Sigmoid colon (tissue), 7 donors: ENCODE data around the gene ABCB10. TPM values are rescaled to one million over a fixed set of nuclear protein-coding genes. Genes with fewer than 3 reads are reported as not detected.

Experiments
- DNase-seq: peaks from one replicate; pipeline ENCODE4 v3.0.0-alpha.2; 2019
- H3K27ac ChIP-seq, 4 donors: fragments of 200-600 bp; sonication (generic); one replicate each; pipeline ENCODE4 v1.5.1; 2016 to 2019; ENCODE audit warnings: mild to moderate bottlenecking in 1 of 4
- H3K27me3 ChIP-seq, 3 donors: fragments of 200-600 bp; sonication (generic); one replicate each; pipeline ENCODE4 v1.5.1; 2019; ENCODE audit warnings: mild to moderate bottlenecking in 1 of 3
- H3K36me3 ChIP-seq, 4 donors: fragments of 200-600 bp; sonication (generic); one replicate each; pipeline ENCODE4 v1.5.1; 2016 to 2019
- H3K4me1 ChIP-seq, 4 donors: fragments of 200-600 bp; sonication (generic); one replicate each; pipeline ENCODE4 v1.5.1; 2017 to 2019
- H3K4me3 ChIP-seq, 4 donors: fragments of 200-600 bp; sonication (generic); one replicate each; pipeline ENCODE4 v1.5.1; 2017 to 2019; ENCODE audit warnings: mild to moderate bottlenecking in 2 of 4, moderate library complexity in 1 of 4
- H3K9me3 ChIP-seq, 4 donors: fragments of 200-600 bp in 3 of 4; sonication (generic) in 3 of 4; one replicate each; pipeline versions ENCODE4 v1.5.1 to v1.6.1; 2013 to 2019
- CTCF ChIP-seq, 4 experiments: fragments of 450-650 bp in 3 of 4; fragments of 200-600 bp in 1 of 4; IDR thresholded peaks; one replicate each; pipeline ENCODE4 v1.5.1; 2016 to 2019; ENCODE audit warnings: antibody characterized with exemption in 4 of 4, mild to moderate bottlenecking in 3 of 4, moderate library complexity in 2 of 4
- EP300 ChIP-seq, 4 donors: sonication (generic); formaldehyde crosslinking; IDR thresholded peaks; one replicate each; pipeline ENCODE4 v1.6.1; 2017; ENCODE audit warnings: antibody characterized with exemption in 4 of 4
- POLR2A ChIP-seq, 2 donors: fragments of 450-650 bp; IDR thresholded peaks; one replicate each; pipeline ENCODE4 v1.6.1; 2016; ENCODE audit warnings: antibody characterized with exemption in 2 of 2, mild to moderate bottlenecking in 2 of 2, moderate library complexity in 2 of 2
- POLR2AphosphoS5 ChIP-seq, 4 donors: sonication (generic); formaldehyde crosslinking; IDR thresholded peaks; one replicate each; pipeline ENCODE4 v1.6.1; 2017; ENCODE audit warnings: antibody characterized with exemption in 4 of 4
- WGBS, 2 donors: extraction: QIAGEN DNeasy Blood & Tissue Kit; methylation state at CpG; one replicate each; pipeline ENCODE4 v1.1.7; 2013; 5-methylcytosine and 5-hydroxymethylcytosine counted together
- intact Hi-C: fragments of 100-400 bp; cut with DNase I; formaldehyde crosslinking; loops from one replicate; pipeline ENCODE4 v1.15.1; 2023
- polyA plus RNA-seq, 3 donors: library from polyadenylated mRNA; stranded (reverse); fragments of 200-250 nt; gene quantifications; one replicate each; pipeline ENCODE4 v1.2.3, GENCODE V29; 2013
- total RNA-seq, 4 donors: library from RNA; depleted of rRNA; stranded (reverse); fragments of >200 nt; gene quantifications; one replicate each; pipeline ENCODE4 v1.1.0, GENCODE V29; 2016
- donor health status: healthy with polysubstance abuse.
- donor health status: Bipolar disorder and iron deficiency.
- donor health status: healthy.

The ABCB10 gene
- total RNA-seq (10 to 100 TPM; 12.1 to 19.4 (median 16.5) TPM), polyA plus RNA-seq (1 to 10 TPM; 4.4 to 9.6 (median 5.4) TPM)

GRCh38 chr1:229558460-229559335 is at the start of gene ABCB10:
Gene ABCB10 (minus strand): TSS chr1:229558707. CDS start chr1:229558652, 55 bp downstream.
- Histone ChIP-seq H3K4me1 (peaks cover 0 to 59% (median 45%) of the 10 kb centered on the region in 4 donors), H3K9me3 (no peaks in the 10 kb centered on the region), H3K4me3 (peak within 1 kb of the TSS; percentile 75 to 98 (median 82)), H3K27ac (peak within 1 kb of the TSS; percentile 92 to 99 (median 94)), H3K27me3 (no peaks in the 10 kb centered on the region), H3K36me3 (no peaks in the 10 kb centered on the region)
- TF ChIP-seq EP300 (IDR thresholded peaks at IDR 0.05), result peak in 1 of 4 donors; percentile 61
- TF ChIP-seq POLR2AphosphoS5 (IDR thresholded peaks at IDR 0.05), result peak; percentile 83 to 91 (median 87)
- peak; percentile 27 to 69 for TF ChIP-seq POLR2A (IDR thresholded peaks at IDR 0.05)
- peak; percentile 57 to 75 (median 66) for TF ChIP-seq CTCF (IDR thresholded peaks at IDR 0.05)
- WGBS, 2 donors, result 0% methylated on average over 109 of the region's 109 CpGs
- intact Hi-C loops, result loop anchor here (1.0 to 2.0 kb wide), 3 partner anchors 38 to 68 kb away; partner anchors contain the start of genes NUP133, TAF5L and URB2
- peak; percentile 98 for DNase-seq

- intact Hi-C loops, result no loop called here
- Histone ChIP-seq H3K27ac (no peak overlapping the region), H3K27me3 (no peaks in the 10 kb centered on the region), H3K36me3 (peaks cover 0 to 96% (median 37%) of the 10 kb centered on the region in 4 donors), H3K9me3 (no peaks in the 10 kb centered on the region), H3K4me1 (no peaks in the 10 kb centered on the region), H3K4me3 (no peak overlapping the region)
- TF ChIP-seq POLR2A (IDR thresholded peaks at IDR 0.05), result no peak
- TF ChIP-seq CTCF (IDR thresholded peaks at IDR 0.05), result no peak
- TF ChIP-seq EP300 (IDR thresholded peaks at IDR 0.05), result no peak
- TF ChIP-seq POLR2AphosphoS5 (IDR thresholded peaks at IDR 0.05), result no peak
- 85 to 90% methylated on average over 2 of the region's 2 CpGs for WGBS, 2 donors
- DNase-seq, result no peak
Observed at GRCh38 chr1:229607370-229607769, 48.9 kb upstream of the ABCB10 start.

GRCh38 chr1:229603371-229604005 is 45.0 kb upstream of the ABCB10 start:
- Histone ChIP-seq H3K27me3 (no peaks in the 10 kb centered on the region), H3K9me3 (no peaks in the 10 kb centered on the region), H3K27ac (no peak overlapping the region), H3K4me1 (peaks cover 0 to 17% (median 14%) of the 10 kb centered on the region in 4 donors), H3K36me3 (peaks cover 5 to 80% (median 16%) of the 10 kb centered on the region in 4 donors), H3K4me3 (no peak overlapping the region)
- no peak for DNase-seq
- TF ChIP-seq EP300 (IDR thresholded peaks at IDR 0.05), result no peak
- no peak for TF ChIP-seq POLR2A (IDR thresholded peaks at IDR 0.05)
- no peak for TF ChIP-seq POLR2AphosphoS5 (IDR thresholded peaks at IDR 0.05)
- TF ChIP-seq CTCF (IDR thresholded peaks at IDR 0.05), result no peak
- intact Hi-C loops, result no loop called here
- WGBS, 2 donors, result 88 to 90% methylated on average over 7 of the region's 7 CpGs

- 90 to 93% methylated on average over 5 of the region's 5 CpGs for WGBS, 2 donors
- no peak for DNase-seq
- H3K27ac ChIP-seq, result peak overlapping the region in 1 of 4 donors; percentile 89
- H3K27me3 ChIP-seq, result no peaks in the 10 kb centered on the region
- peaks cover 0 to 43% (median 33%) of the 10 kb centered on the region in 4 donors for H3K4me1 ChIP-seq
- H3K4me3 ChIP-seq, result no peak overlapping the region
- H3K36me3 ChIP-seq, result peaks cover 2 to 50% (median 8%) of the 10 kb centered on the region in 4 donors
- H3K9me3 ChIP-seq, result no peaks in the 10 kb centered on the region
- intact Hi-C loops, result no loop called here
- no peak for TF ChIP-seq POLR2AphosphoS5 (IDR thresholded peaks at IDR 0.05)
- TF ChIP-seq POLR2A (IDR thresholded peaks at IDR 0.05), result no peak
- TF ChIP-seq CTCF (IDR thresholded peaks at IDR 0.05), result no peak
- TF ChIP-seq EP300 (IDR thresholded peaks at IDR 0.05), result no peak
Observed at GRCh38 chr1:229600229-229600628, 41.7 kb upstream of the ABCB10 start.
